Ammon's horn (tissue), 1 donor: ENCODE results near the gene TMBIM1.

Source experiments
- DNase-seq: peaks from one replicate; pipeline ENCODE4 v3.0.0-alpha.2; 2016; ENCODE audit warnings: low spot score

The TMBIM1 gene

DNA sequence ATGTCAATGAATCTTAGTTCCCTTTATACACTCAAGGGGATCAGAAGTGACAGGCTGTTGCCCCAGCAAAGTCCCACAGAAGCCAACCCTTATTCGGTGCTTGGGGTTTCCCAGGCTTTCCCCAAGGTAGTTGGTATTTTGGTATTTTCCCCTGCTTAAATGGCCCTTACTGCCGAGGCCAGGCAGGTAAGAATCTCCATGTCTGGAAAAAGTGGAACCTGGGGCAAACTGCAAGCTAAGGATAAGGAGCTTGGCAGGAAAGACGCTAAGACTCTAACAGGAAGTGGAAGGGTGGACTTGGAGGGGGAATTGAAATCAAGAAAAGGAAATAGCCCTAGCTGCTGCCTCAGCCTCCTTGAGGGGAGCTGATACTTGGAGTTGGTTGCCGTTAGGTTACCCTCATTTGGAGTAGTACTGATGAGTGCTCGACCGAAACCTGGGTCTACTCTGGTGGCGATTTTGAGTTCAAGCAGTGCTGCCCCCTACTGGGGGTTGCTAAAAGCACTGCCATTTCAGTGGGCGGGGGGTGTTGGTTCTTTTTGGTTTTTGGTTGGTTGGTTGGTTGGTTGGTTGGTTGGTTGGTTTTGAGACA is 34.8 kb downstream of the TMBIM1 start:
- peak; percentile 60 for DNase-seq

DNA sequence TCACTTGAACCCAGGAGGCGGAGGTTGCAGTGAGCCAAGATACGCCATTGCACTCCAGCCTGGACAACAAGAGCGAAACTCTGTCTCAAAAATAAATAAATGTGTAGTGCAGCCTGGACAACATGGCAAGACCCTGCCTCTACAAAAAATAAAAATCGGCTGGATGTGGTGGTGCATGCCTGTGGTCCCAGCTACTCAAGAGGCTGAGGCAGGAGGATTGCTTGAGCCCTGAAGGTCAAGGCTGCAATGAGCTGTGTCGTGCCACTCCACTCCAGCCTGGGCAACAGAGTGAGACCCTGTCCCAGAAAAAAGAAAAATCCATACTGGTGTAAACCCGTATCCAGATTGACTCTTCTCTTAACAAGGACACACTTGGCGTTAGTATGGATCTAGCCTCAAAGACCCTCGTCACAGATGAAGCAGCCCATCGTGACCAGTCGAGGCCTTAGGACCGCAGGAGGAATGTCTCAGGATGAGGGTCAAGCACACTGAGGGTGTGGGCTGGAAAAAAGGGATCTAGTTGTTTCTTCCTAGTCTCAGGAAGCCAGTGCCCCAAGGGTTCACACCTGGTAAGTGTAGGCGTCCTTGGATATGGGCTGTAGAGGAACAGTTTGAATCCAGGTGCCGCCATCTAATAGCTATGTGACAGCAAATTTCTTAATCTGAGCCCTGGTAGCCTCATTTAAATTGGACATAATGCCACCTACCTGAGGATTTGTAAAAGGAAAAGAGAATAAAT is 35.5 kb downstream of the TMBIM1 start:
- DNase-seq: peak; percentile 3

GRCh38 chr2:218255446-218255845 is 36.9 kb downstream of the TMBIM1 start:
- DNase-seq: no peak

DNA sequence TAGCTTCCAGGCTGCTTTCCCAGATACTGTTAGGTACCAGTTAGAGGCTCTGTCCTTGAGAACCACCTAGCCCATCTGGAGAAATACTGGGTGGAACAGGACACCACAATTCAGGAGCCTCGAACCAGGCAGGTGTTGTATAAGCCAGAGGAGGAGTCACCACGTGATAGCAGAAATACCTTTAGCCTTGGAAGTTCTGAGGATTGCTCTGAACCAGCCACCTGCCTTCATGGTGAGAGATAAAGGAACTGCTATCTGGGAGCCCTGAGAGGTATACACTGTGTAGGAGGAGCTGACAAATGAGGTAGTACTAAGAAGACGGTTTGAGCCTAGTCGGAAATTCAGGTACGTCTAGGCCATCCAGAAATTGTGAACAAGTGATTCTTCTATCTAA is 39.1 kb downstream of the TMBIM1 start:
- no peak for DNase-seq

GRCh38 chr2:218252509-218253231 is 39.6 kb downstream of the TMBIM1 start:
- DNase-seq: no peak

DNA sequence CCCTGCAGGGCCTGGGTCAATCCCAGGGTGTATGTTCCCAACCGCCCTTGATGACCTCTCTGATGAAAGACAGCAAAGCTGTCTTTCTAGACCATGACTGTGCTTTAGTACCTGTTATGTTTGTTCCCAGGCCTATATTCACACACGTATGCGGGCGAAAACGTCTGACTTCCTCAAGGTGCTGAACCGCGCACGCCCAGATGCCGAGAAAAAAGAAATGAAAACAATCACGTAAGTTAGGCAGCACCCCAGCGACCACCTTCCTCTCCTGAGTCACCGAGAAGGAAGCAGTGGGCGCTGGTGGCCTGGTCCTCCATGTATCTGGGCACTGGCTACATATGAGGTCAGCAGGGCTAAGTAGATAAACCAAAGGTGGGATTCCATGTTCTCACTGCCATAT is 42.6 kb downstream of the TMBIM1 start:
- DNase-seq: no peak

GRCh38 chr2:218245214-218245613 is 47.1 kb downstream of the TMBIM1 start:
- no peak for DNase-seq

GRCh38 chr2:218244665-218245064 is 47.6 kb downstream of the TMBIM1 start:
- DNase-seq: no peak

DNA sequence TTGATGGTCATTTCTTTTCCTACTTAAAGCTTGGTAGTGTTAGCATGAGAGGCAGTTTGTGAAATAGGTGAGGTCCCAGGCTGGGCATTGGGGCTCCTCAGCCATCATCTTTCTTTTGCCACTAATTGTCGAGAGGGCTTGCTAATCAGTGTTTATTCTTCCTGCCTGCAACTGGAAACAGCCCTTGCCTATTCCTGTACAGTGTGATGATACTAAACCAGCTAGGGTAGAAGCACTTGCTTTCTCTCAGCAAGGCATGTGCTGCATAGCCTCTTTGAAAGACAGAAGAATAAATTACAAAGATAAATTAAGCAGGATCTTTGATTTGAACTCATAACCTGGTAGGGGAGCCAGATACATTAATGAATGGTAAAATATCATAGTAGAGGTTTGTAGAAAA is 48.1 kb downstream of the TMBIM1 start:
- DNase-seq: no peak

DNA sequence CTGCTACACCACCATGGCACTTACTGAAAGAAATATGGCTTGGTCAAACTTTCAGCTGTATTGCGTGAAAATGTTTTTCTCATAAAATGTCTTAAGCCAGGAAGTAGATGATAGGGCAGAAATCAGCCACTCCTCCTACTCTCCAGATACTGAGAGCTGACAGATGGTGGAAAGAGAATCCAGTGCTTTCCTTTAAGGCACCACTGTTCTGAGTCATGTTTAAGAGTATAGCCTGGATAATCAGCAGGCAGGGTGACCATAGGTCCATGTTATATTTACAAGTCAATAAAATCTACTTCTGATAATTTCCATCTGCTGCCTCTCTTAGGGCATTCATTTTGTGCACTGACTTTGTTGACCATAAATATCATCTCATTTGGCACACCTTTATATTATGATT is 53.4 kb downstream of the TMBIM1 start:
- no peak for DNase-seq

- no peak for DNase-seq
Observed at GRCh38 chr2:218236829-218237228, 55.5 kb downstream of the TMBIM1 start.

GRCh38 chr2:218235017-218235416 is 57.3 kb downstream of the TMBIM1 start:
- no peak for DNase-seq

GRCh38 chr2:218234521-218234920 is 57.8 kb downstream of the TMBIM1 start:
- no peak for DNase-seq

- no peak for DNase-seq
Observed at GRCh38 chr2:218233543-218233942, 58.8 kb downstream of the TMBIM1 start.

GRCh38 chr2:218230882-218231281 is 61.4 kb downstream of the TMBIM1 start:
- no peak for DNase-seq

DNA sequence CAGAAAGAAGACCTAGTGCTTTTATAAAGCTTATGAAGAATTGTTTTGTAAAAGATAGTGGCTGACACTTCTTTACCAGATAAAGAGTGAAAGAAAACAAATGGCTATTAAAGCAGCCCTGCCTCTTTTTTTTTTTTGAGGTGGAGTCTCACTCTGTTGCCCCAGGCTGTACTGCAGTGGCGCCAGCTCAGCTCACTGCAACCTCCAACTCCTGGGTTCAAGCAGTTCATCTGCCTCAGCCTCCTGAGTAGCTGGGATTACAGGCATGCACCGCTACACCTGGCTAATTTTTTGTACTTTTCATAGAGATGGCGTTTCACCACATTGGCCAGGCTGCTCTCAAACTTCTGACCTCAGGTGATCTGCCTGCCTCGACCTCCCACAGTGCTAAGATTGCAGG is 62.5 kb downstream of the TMBIM1 start:
- DNase-seq: no peak

DNA sequence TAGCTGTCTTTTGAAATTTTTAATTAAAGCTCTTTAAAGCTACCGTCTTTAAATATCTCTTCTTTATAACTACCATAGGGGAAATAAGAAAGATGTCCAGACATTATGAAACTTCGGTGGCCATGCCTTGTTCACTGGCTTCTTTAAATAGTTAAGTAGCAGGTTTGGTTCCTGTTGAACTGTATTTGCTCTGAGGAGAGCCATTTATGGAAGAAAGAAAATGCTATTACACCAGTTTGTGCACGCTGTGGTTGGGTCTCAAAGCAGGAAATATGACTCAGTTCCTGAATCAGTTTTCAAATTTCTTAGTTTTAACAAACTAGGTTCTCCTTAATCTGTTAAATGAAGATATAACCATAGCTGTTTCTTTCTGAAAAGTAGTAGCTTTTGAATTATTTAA is 63.1 kb downstream of the TMBIM1 start:
- peak; percentile 40 for DNase-seq

GRCh38 chr2:218228366-218229090 is 63.8 kb downstream of the TMBIM1 start:
- no peak for DNase-seq

- no peak for DNase-seq
Observed at GRCh38 chr2:218226903-218227302, 65.4 kb downstream of the TMBIM1 start.
